ENCODE results near the gene SYT14.

The SYT14 gene

GRCh38 chr1:210214573-210215409, 276.8 kb downstream of the SYT14 start:
- no peaks in the 10 kb centered on the region for H3K36me3 ChIP-seq (ENCODE audit: insufficient read depth, low read length)
- no peak overlapping the region for H3K4me3 ChIP-seq
- no peak overlapping the region for H3K27ac ChIP-seq
- H3K9ac ChIP-seq (ENCODE audit: insufficient read length): no peak overlapping the region
- no peak for TF ChIP-seq POLR2AphosphoS5 (IDR thresholded peaks at IDR 0.05; ENCODE audit: borderline replicate concordance, low read depth, low read length)
- DNase-seq (ENCODE audit: low read depth, low spot score): no peak
- no peaks in the 10 kb centered on the region for H3K9me3 ChIP-seq (ENCODE audit: low read depth, low read length)

DNA sequence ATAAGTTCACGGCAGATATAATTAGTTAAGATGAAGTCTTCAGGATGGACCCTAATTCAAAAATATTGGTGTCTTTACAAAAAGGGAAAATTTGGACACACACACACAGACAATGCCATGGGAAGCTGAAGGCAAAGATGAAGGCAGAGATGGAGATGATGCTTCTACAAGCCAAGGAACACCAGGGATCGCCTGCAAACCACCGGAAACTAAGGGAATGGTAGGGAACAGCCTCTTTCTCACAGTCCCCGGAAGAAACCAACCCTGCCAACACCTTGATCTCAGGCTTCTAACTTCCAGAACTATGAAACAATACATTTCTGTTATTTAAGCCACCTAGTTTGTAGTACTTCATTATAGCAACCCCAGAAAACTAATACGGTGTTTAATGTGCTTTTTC, 279.5 kb downstream of the SYT14 start:
- Histone ChIP-seq H3K36me3 (ENCODE audit: insufficient read depth, low read length) (no peaks in the 10 kb centered on the region), H3K4me3 (no peak overlapping the region), H3K9ac (ENCODE audit: insufficient read length) (no peak overlapping the region), H3K9me3 (ENCODE audit: low read depth, low read length) (no peaks in the 10 kb centered on the region), H3K27ac (no peak overlapping the region)
- no peak for DNase-seq (ENCODE audit: low read depth, low spot score)
- no peak for TF ChIP-seq POLR2AphosphoS5 (IDR thresholded peaks at IDR 0.05; ENCODE audit: borderline replicate concordance, low read depth, low read length)
- TF ChIP-seq EZH2 (IDR thresholded peaks at IDR 0.05): no peak
- no peak for TF ChIP-seq FOXP2 (optimal IDR thresholded peaks at IDR 0.05; ENCODE audit: control extremely low read depth, extremely low read length, insufficient read depth)

GRCh38 chr1:210218047-210218446, 280.0 kb downstream of the SYT14 start:
- Histone ChIP-seq H3K9me3 (ENCODE audit: low read depth, low read length) (no peaks in the 10 kb centered on the region), H3K36me3 (ENCODE audit: insufficient read depth, low read length) (no peaks in the 10 kb centered on the region), H3K4me3 (no peak overlapping the region), H3K27ac (no peak overlapping the region), H3K9ac (ENCODE audit: insufficient read length) (no peak overlapping the region)
- TF ChIP-seq EZH2 (IDR thresholded peaks at IDR 0.05) (no peak), POLR2AphosphoS5 (IDR thresholded peaks at IDR 0.05; ENCODE audit: borderline replicate concordance, low read depth, low read length) (no peak), FOXP2 (optimal IDR thresholded peaks at IDR 0.05; ENCODE audit: control extremely low read depth, extremely low read length, insufficient read depth) (no peak)
- no peak for DNase-seq (ENCODE audit: low read depth, low spot score)

Measured in SK-N-MC (cell line).